Spleen (tissue), 11 donors: ENCODE data around the gene SLIT3. TPM values are rescaled to one million over a fixed set of nuclear protein-coding genes. Genes with fewer than 3 reads are reported as not detected.

Experiments used
- DNase-seq: peaks from one replicate; pipeline ENCODE4 v3.0.0-alpha.2; 2020
- H3K27ac ChIP-seq, 8 donors: fragments of 200-600 bp; sonication (generic) in 7 of 8; 1 replicate in 4 of 8; 2 replicates in 4 of 8; pipeline versions ENCODE4 v1.5.0 to v1.8.0; 2016 to 2021; ENCODE audit warnings: inconsistent platforms in 4 of 8, mild to moderate bottlenecking in 4 of 8, moderate library complexity in 1 of 8
- H3K27me3 ChIP-seq, 7 donors: fragments of 200-600 bp; sonication (generic) in 6 of 7; replicated peaks in 1 of 7; 1 replicate in 4 of 7; 2 replicates in 3 of 7; pipeline versions ENCODE4 v1.5.0 to v1.8.0; 2016 to 2021; ENCODE audit warnings: inconsistent platforms in 3 of 7, mild to moderate bottlenecking in 1 of 7
- H3K36me3 ChIP-seq, 6 donors: fragments of 200-600 bp; sonication (generic) in 5 of 6; 1 replicate in 4 of 6; 2 replicates in 2 of 6; pipeline versions ENCODE4 v1.5.0 to v1.8.0; 2016 to 2021; ENCODE audit warnings: inconsistent platforms in 2 of 6
- H3K4me1 ChIP-seq, 6 donors: fragments of 200-600 bp; sonication (generic) in 5 of 6; 1 replicate in 3 of 6; 2 replicates in 3 of 6; pipeline versions ENCODE4 v1.5.0 to v1.8.0; 2016 to 2021; ENCODE audit warnings: inconsistent platforms in 3 of 6
- H3K4me3 ChIP-seq, 8 donors: fragments of 200-600 bp; sonication (generic) in 7 of 8; 1 replicate in 4 of 8; 2 replicates in 4 of 8; pipeline versions ENCODE4 v1.5.0 to v1.8.0; 2016 to 2021; ENCODE audit warnings: inconsistent platforms in 4 of 8, mild to moderate bottlenecking in 4 of 8, moderate library complexity in 2 of 8
- H3K9me3 ChIP-seq, 8 donors: fragments of 200-600 bp; sonication (generic) in 7 of 8; 1 replicate in 4 of 8; 2 replicates in 4 of 8; pipeline versions ENCODE4 v1.5.0 to v1.8.0; 2016 to 2021; ENCODE audit warnings: inconsistent platforms in 4 of 8
- POLR2A ChIP-seq, 3 donors: fragments of 450-650 bp; IDR thresholded peaks; one replicate each; pipeline ENCODE4 v1.5.1; 2017; ENCODE audit warnings: antibody characterized with exemption in 3 of 3, mild to moderate bottlenecking in 1 of 3
- POLR2AphosphoS5 ChIP-seq, 3 donors: sonication (generic); formaldehyde crosslinking; IDR thresholded peaks; one replicate each; pipeline ENCODE4 v1.5.1; 2017; ENCODE audit warnings: antibody characterized with exemption in 3 of 3
- WGBS, 5 donors: extraction: QIAGEN DNeasy Blood & Tissue Kit in 3 of 5; methylation state at CpG; one replicate each; pipeline versions ENCODE4 v1.1.5 to v1.1.7; 2013 to 2018; 5-methylcytosine and 5-hydroxymethylcytosine counted together
- intact Hi-C: fragments of 100-400 bp; cut with DNase I; formaldehyde crosslinking; loops from one replicate; pipeline ENCODE4 v1.15.0; 2023; ENCODE audit warnings: low total_unique reads
- polyA plus RNA-seq, 3 donors: library from polyadenylated mRNA; stranded (reverse); fragments of 200-250 nt; gene quantifications; one replicate each; pipeline ENCODE4 v1.2.1, GENCODE V29; 2013
- total RNA-seq, 7 donors: library from RNA; depleted of rRNA in 3 of 7; stranded (reverse); fragments of >200 nt in 3 of 7; fragmentation: NEBNext Ultra II Directional in 4 of 7; extraction: Animal tissue kit (Norgen Biotek cat#: 25700) in 4 of 7; gene quantifications; one replicate each; pipeline versions ENCODE4 v1.1.0 to v1.2.1, GENCODE V29; 2016 to 2021
- TF ChIP-seq, protein P1 (sequence below), 11 experiments: fragments of 200-600 bp in 7 of 11; fragments of 450-650 bp in 4 of 11; sonication (generic) in 4 of 11; IDR thresholded peaks in 8 of 11; conservative IDR thresholded peaks in 3 of 11; 1 replicate in 7 of 11; 2 replicates in 4 of 11; pipeline versions ENCODE4 v1.4.0 to v1.8.0; 2016 to 2021; ENCODE audit warnings: antibody characterized with exemption in 11 of 11, inconsistent platforms in 4 of 11, mild to moderate bottlenecking in 1 of 11
- donor health status: healthy with polysubstance abuse.
- donor health status: DM: no; HTN: no; CAD: no; lungs with moderate emphysema.
- donor health status: DM: no; HTN: no; CAD: no.
- donor health status: Bipolar disorder and iron deficiency.
- donor health status: healthy.
- donor health status: DM: no; HTN: no; CAD: no.
- donor health status: DM: yes; HTN: yes; CAD: no.

SLIT3 gene
- total and polyA plus RNA-seq, 10 donors: 0.33 to 54.0 (median 13.2) TPM

DNA sequence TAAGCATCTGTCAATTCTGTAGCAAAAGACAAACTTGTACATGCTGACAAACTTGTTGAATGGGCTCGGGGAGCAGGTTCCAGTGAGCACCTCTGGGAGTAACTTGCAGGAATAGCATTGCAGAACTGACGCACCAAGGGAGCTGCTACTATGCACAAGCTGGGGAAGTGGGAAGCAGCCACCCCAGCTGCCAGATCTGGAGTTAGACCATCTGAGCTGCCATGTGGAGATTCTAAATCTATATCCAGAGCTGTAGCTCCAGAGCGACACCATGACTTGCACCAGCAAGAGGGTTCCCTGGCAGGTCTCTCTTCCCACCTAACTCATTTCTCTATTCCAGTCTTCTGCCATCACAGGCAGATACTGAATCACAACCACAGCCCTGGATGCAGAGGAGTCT is 375.8 kb downstream of the SLIT3 start:
- DNase-seq: no peak
- Histone ChIP-seq H3K27me3 (peaks cover 0 to 39% (median 0%) of the 10 kb centered on the region in 7 donors), H3K27ac (no peak overlapping the region), H3K4me3 (no peak overlapping the region), H3K36me3 (no peaks in the 10 kb centered on the region), H3K4me1 (peaks cover 0 to 11% (median 6%) of the 10 kb centered on the region in 6 donors), H3K9me3 (no peaks in the 10 kb centered on the region)
- TF ChIP-seq, protein P1, sequence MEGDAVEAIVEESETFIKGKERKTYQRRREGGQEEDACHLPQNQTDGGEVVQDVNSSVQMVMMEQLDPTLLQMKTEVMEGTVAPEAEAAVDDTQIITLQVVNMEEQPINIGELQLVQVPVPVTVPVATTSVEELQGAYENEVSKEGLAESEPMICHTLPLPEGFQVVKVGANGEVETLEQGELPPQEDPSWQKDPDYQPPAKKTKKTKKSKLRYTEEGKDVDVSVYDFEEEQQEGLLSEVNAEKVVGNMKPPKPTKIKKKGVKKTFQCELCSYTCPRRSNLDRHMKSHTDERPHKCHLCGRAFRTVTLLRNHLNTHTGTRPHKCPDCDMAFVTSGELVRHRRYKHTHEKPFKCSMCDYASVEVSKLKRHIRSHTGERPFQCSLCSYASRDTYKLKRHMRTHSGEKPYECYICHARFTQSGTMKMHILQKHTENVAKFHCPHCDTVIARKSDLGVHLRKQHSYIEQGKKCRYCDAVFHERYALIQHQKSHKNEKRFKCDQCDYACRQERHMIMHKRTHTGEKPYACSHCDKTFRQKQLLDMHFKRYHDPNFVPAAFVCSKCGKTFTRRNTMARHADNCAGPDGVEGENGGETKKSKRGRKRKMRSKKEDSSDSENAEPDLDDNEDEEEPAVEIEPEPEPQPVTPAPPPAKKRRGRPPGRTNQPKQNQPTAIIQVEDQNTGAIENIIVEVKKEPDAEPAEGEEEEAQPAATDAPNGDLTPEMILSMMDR (IDR thresholded peaks at IDR 0.05 in 8 of 11, conservative IDR thresholded peaks at IDR 0.05 in 3 of 11): no peak
- TF ChIP-seq POLR2A (IDR thresholded peaks at IDR 0.05) (no peak), POLR2AphosphoS5 (IDR thresholded peaks at IDR 0.05) (no peak)
- WGBS, 5 donors: 77 to 95% (median 84%) methylated on average over 3 of the region's 3 CpGs
- intact Hi-C loops: no loop called here

DNA sequence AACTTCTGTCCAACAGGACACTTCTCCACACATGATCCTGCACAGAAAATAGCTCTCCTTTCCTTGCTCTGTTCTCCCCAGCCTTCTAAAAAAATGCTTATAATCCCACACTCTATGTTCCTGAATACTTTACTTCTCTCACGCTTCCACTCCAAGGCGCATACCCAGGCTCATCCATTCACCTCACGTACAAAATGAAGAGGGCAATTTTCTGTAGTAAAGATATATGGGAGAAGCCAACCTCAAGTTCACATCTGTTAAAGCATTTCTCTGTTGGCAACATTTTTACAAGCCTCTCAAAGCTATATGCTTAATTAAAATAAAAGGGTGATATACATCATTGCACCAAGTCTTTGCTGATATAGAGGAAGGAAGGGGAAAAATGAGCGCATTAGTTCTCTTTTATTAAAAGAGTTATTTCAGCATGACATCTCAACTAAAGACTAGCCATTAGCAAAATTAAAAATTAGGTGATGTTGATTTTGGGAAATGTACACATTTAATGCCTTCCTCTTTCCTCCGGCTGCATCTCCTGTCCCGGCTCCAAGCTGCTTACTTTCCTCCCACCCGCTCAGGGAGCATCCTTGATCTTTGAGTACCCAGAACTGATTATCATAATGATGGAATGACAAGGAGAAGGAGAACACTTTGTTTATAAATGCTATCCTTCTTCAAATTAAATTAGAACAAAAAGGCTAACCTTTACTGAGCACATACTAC is 379.6 kb downstream of the SLIT3 start:
- TF ChIP-seq, protein P1 (IDR thresholded peaks at IDR 0.05 in 8 of 11, conservative IDR thresholded peaks at IDR 0.05 in 3 of 11): no peak
- intact Hi-C loops: no loop called here
- Histone ChIP-seq H3K4me1 (peaks cover 0 to 38% (median 19%) of the 10 kb centered on the region in 6 donors), H3K9me3 (no peaks in the 10 kb centered on the region), H3K36me3 (no peaks in the 10 kb centered on the region), H3K4me3 (no peak overlapping the region), H3K27ac (no peak overlapping the region), H3K27me3 (peaks cover 0 to 46% (median 0%) of the 10 kb centered on the region in 7 donors)
- WGBS, 5 donors: 87 to 95% (median 91%) methylated on average over 7 of the region's 7 CpGs
- DNase-seq: no peak

DNA sequence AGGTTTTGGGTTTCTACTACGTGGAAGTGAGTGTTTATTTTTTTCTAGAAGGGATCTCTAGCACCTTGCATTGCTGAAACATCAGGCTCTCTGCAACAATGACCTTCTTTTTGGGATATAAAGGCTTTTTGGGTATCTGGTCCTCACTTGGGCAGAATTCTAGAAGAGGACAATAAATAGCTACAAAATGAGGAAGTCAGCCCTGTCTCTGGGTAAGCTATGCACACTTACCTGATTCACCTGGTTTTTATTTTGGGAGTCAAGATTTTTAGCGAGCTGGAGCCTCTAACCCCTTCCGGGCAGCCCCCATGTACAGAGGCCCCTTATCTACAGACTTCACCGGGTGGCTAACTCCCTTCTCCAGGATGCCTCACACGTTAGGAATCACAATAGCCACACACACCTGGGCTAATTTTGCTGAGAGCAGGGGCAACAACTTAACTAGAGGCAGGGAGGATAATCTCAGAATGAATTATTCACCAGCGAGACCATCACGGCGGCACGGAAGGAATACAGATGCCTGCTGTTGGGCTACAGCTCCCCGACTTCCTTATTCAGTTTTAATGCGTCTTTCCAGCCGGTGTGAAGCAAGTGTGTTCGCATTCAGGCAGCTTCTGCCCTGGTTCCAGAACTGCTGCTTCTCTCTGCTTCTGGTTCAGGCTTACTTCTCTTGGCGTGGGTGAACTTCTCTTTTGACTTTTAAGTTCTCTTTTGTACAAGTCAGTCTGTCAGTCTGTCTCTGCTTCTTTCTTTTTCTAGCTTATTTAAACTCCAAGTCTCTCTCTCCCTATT is 380.7 kb downstream of the SLIT3 start:
- intact Hi-C loops: no loop called here
- 17 to 32% (median 19%) methylated on average over 14 of the region's 14 CpGs for WGBS, 5 donors
- TF ChIP-seq, protein P1 (IDR thresholded peaks at IDR 0.05 in 8 of 11, conservative IDR thresholded peaks at IDR 0.05 in 3 of 11): no peak
- TF ChIP-seq POLR2AphosphoS5 (IDR thresholded peaks at IDR 0.05) (no peak), POLR2A (IDR thresholded peaks at IDR 0.05) (no peak)
- H3K4me1 ChIP-seq: peaks cover 0 to 46% (median 22%) of the 10 kb centered on the region in 6 donors
- no peaks in the 10 kb centered on the region for H3K36me3 ChIP-seq
- H3K4me3 ChIP-seq: no peak overlapping the region
- H3K27ac ChIP-seq: no peak overlapping the region
- peaks cover 0 to 44% (median 0%) of the 10 kb centered on the region in 7 donors for H3K27me3 ChIP-seq
- no peaks in the 10 kb centered on the region for H3K9me3 ChIP-seq
- DNase-seq: no peak
